Vagina (tissue), 2 donors: ENCODE measurements around the gene MAP4K4.

Source experiments
- CTCF ChIP-seq, 3 experiments: fragments of 450-650 bp in 2 of 3; fragments of 200-600 bp in 1 of 3; sonication (generic) in 1 of 3; IDR thresholded peaks; one replicate each; pipeline ENCODE4 v1.5.1; 2017 to 2019; ENCODE audit warnings: antibody characterized with exemption in 3 of 3, mild to moderate bottlenecking in 2 of 3, moderate library complexity in 2 of 3
- POLR2A ChIP-seq, 2 donors: fragments of 450-650 bp; IDR thresholded peaks; one replicate each; pipeline ENCODE4 v1.6.1; 2017; ENCODE audit warnings: antibody characterized with exemption in 2 of 2, mild to moderate bottlenecking in 2 of 2, moderate library complexity in 2 of 2

- TF ChIP-seq CTCF (IDR thresholded peaks at IDR 0.05) (no peak), POLR2A (IDR thresholded peaks at IDR 0.05) (no peak)
Observed at GRCh38 chr2:101720732-101721131, 23.2 kb downstream of the MAP4K4 start.
